GM23338 (cell line): Measurements from ENCODE around the gene CCDC39. TPM values are rescaled to one million over a fixed set of nuclear protein-coding genes. Genes with fewer than 3 reads are reported as not detected.

Experiments used
- ATAC-seq: fragments of 200-7000 bp; cut with Tn5 transposase; 3 replicates; pipeline ENCODE4 v1.9.1; 2020
- DNase-seq: peaks from one replicate; pipeline ENCODE4 v3.0.0-alpha.2; 2015; ENCODE audit warnings: low spot score
- H2AFZ ChIP-seq: fragments of 200-600 bp; sonication (generic); 2 replicates; pipeline ENCODE4 v1.8.0; 2016; ENCODE audit warnings: antibody characterized with exemption, mild to moderate bottlenecking, moderate library complexity
- H3F3A ChIP-seq: fragments of 200-600 bp; sonication (generic); replicated peaks from 2 replicates; pipeline ENCODE4 v1.8.0; 2017; ENCODE audit warnings: antibody characterized with exemption, mixed run types, low read depth
- H3K27ac ChIP-seq: fragments of 200-600 bp; sonication (generic); 2 replicates; pipeline ENCODE4 v1.6.1; 2016; ENCODE audit warnings: low read depth
- H3K27me3 ChIP-seq: fragments of 200-600 bp; sonication (generic); 2 replicates; pipeline ENCODE4 v1.8.0; 2016; ENCODE audit warnings: mild to moderate bottlenecking, mixed run types, moderate library complexity; ENCODE audit not compliant: insufficient read depth
- H3K36me3 ChIP-seq: fragments of 200-600 bp; sonication (generic); 2 replicates; pipeline ENCODE4 v1.8.0; 2016; ENCODE audit warnings: mild to moderate bottlenecking; ENCODE audit not compliant: insufficient read depth
- H3K4me1 ChIP-seq: fragments of 200-600 bp; sonication (generic); 2 replicates; pipeline ENCODE4 v1.8.0; 2016; ENCODE audit warnings: mild to moderate bottlenecking, moderate library complexity; ENCODE audit not compliant: insufficient read depth
- H3K4me2 ChIP-seq: fragments of 200-600 bp; sonication (generic); 2 replicates; pipeline ENCODE4 v1.7.1; 2017; ENCODE audit warnings: mixed run types
- H3K4me3 ChIP-seq: fragments of 200-600 bp; sonication (generic); 2 replicates; pipeline ENCODE4 v1.6.1; 2016; ENCODE audit warnings: mixed run types
- H3K79me2 ChIP-seq: fragments of 200-600 bp; sonication (generic); replicated peaks from 2 replicates; pipeline ENCODE4 v1.8.0; 2017; ENCODE audit warnings: mild to moderate bottlenecking; ENCODE audit not compliant: insufficient read depth
- H3K9me2 ChIP-seq: fragments of 200-600 bp; sonication (generic); 2 replicates; pipeline ENCODE4 v1.8.0; 2017; ENCODE audit not compliant: insufficient read depth
- H4K20me1 ChIP-seq: fragments of 200-600 bp; sonication (generic); replicated peaks from 2 replicates; pipeline ENCODE4 v1.8.0; 2017; ENCODE audit warnings: mild to moderate bottlenecking; ENCODE audit not compliant: insufficient read depth
- H3K27ac Mint-ChIP-seq: 2 replicates; pipeline ENCODE4 v1.8.0; 2020; ENCODE audit warnings: inconsistent platforms, mild to moderate bottlenecking, moderate library complexity, mixed read lengths
- H3K27me3 Mint-ChIP-seq: 3 replicates; pipeline ENCODE4 v1.8.0; 2022; ENCODE audit warnings: low read depth, mild to moderate bottlenecking, moderate library complexity, mixed read lengths, inconsistent platforms; ENCODE audit not compliant: insufficient read depth, poor library complexity
- H3K36me3 Mint-ChIP-seq: 3 replicates; pipeline ENCODE4 v1.8.0; 2021; ENCODE audit warnings: low read depth, mild to moderate bottlenecking, inconsistent platforms, moderate library complexity, mixed read lengths
- H3K4me1 Mint-ChIP-seq: 3 replicates; pipeline ENCODE4 v1.8.0; 2020; ENCODE audit warnings: mild to moderate bottlenecking, inconsistent platforms, mixed read lengths
- H3K4me3 Mint-ChIP-seq: 3 replicates; pipeline ENCODE4 v1.8.0; 2021; ENCODE audit warnings: moderate library complexity, mild to moderate bottlenecking, inconsistent platforms, mixed read lengths
- H3K9me3 Mint-ChIP-seq: 3 replicates; pipeline ENCODE4 v1.8.0; 2020; ENCODE audit warnings: moderate library complexity, mild to moderate bottlenecking, inconsistent platforms, mixed read lengths
- CREB1 ChIP-seq: fragments of 250-450 bp; sonication (Bioruptor Pico); IDR thresholded peaks from 2 replicates; pipeline ENCODE4 v1.5.0; 2020; ENCODE audit warnings: low read depth, mild to moderate bottlenecking, moderate library complexity
- ETS1 ChIP-seq: IDR thresholded peaks from 2 replicates; pipeline ENCODE4 v1.6.1; 2016; ENCODE audit warnings: antibody characterized with exemption
- EZH2 ChIP-seq: fragments of 200-600 bp; sonication (generic); IDR thresholded peaks from one replicate; pipeline ENCODE4 v1.8.0; 2017; ENCODE audit warnings: antibody characterized with exemption, mild to moderate bottlenecking, low read depth; ENCODE audit not compliant: unreplicated experiment
- EZH2phosphoT487 ChIP-seq: fragments of 200-600 bp; sonication (generic); IDR thresholded peaks from one replicate; pipeline ENCODE4 v1.8.1; 2018; ENCODE audit warnings: antibody characterized with exemption; ENCODE audit not compliant: unreplicated experiment
- JUNB ChIP-seq: IDR thresholded peaks from one replicate; pipeline ENCODE4 v1.6.1; 2016; ENCODE audit warnings: antibody characterized with exemption; ENCODE audit not compliant: unreplicated experiment
- NANOG ChIP-seq: IDR thresholded peaks from 2 replicates; pipeline ENCODE4 v1.6.1; 2016; ENCODE audit warnings: antibody characterized with exemption, borderline replicate concordance
- POLR2AphosphoS5 ChIP-seq: IDR thresholded peaks from 2 replicates; pipeline ENCODE4 v1.6.1; 2016; ENCODE audit warnings: antibody characterized with exemption, low read depth
- STAT1 ChIP-seq: IDR thresholded peaks from one replicate; pipeline ENCODE4 v1.6.1; 2016; ENCODE audit warnings: antibody characterized with exemption; ENCODE audit not compliant: unreplicated experiment
- ZNF114 ChIP-seq: fragments of 250-450 bp; sonication (Bioruptor Pico); IDR thresholded peaks from 2 replicates; pipeline ENCODE4 v1.5.0; 2020; ENCODE audit warnings: mild to moderate bottlenecking, moderate library complexity
- ZNF331 ChIP-seq: fragments of 250-450 bp; sonication (Bioruptor Pico); IDR thresholded peaks from 2 replicates; pipeline ENCODE4 v1.5.0; 2020; ENCODE audit warnings: low read depth, mild to moderate bottlenecking, moderate library complexity
- polyA plus RNA-seq: library from polyadenylated mRNA; unstranded; fragments of >200 nt; fragmentation: Nextera tagmentation; extraction: Ambion mirVana; gene quantifications from 2 replicates; pipeline ENCODE4 v1.2.1, GENCODE V29; 2016
- total RNA-seq: library from RNA; depleted of rRNA; stranded (reverse); fragments of >200 nt; shearing (Covaris generic); gene quantifications from 2 replicates; pipeline ENCODE4 v1.2.3, GENCODE V29; 2014
- TF ChIP-seq, protein P1 (sequence below): IDR thresholded peaks from one replicate; pipeline ENCODE4 v1.6.1; 2018; ENCODE audit warnings: antibody characterized with exemption; ENCODE audit not compliant: unreplicated experiment
- TF ChIP-seq, protein P2 (sequence below): fragments of 250-450 bp; sonication (Bioruptor Pico); IDR thresholded peaks from 2 replicates; pipeline ENCODE4 v1.5.0; 2020; ENCODE audit warnings: mild to moderate bottlenecking, moderate library complexity
- TF ChIP-seq, protein P3 (sequence below), 2 experiments: fragments of 200-600 bp in 1 of 2; sonication (generic) in 1 of 2; conservative IDR thresholded peaks; 2 replicates each; pipeline versions ENCODE4 v1.5.1 to v1.6.1; 2016 to 2017; ENCODE audit warnings: antibody characterized with exemption in 2 of 2, low read depth in 2 of 2, mild to moderate bottlenecking in 2 of 2, moderate library complexity in 1 of 2

CCDC39 gene
- total and polyA plus RNA-seq, 2 experiments from 2014 or later, result 0.52 to 2.6 TPM

DNA sequence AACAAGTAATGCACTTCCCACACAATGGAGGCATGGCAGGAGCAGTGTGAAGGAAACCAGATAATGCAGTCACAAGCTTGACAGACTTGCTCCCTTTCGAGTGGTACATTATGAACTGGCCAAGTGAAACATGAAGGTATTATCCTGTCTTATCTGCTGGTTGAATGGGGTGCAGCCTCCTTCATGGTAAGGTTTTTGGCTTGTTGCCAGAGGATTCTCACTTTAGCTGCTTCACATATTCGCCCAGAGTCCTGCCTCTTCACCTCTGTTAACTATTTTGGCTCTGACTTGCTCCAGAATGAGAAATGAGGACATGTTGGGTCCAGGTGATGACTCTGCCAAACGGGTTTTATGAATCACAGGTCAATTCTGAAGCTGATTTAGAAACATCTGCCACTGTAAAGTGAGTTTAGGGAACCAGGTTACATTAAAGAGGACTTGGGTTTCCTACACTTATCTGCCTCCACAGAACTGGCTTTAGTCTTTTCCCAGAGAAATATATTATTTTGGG is 19.5 kb upstream of the CCDC39 start:
- H2AFZ ChIP-seq, result 0 out of 2 replicates have a peak overlapping the region, but pooled peaks have one; percentile 50
- no peak overlapping the region for H3K4me2 ChIP-seq
- H3K27me3 ChIP-seq, result no peaks in the 10 kb centered on the region
- no peaks in the 10 kb centered on the region for H3K4me1 ChIP-seq
- H3F3A ChIP-seq, result no peaks in the 10 kb centered on the region
- peaks cover 11% of the 10 kb centered on the region for H3K9me3 Mint-ChIP-seq
- TF ChIP-seq STAT1 (no peak), JUNB (no peak), ETS1 (no peak), ZNF331 (no peak), ZNF114 (no peak), EZH2phosphoT487 (no peak), EZH2 (no peak), CREB1 (CRISPR knock-in tag) (no peak), POLR2AphosphoS5 (no peak), NANOG (no peak)
- TF ChIP-seq, protein P1, sequence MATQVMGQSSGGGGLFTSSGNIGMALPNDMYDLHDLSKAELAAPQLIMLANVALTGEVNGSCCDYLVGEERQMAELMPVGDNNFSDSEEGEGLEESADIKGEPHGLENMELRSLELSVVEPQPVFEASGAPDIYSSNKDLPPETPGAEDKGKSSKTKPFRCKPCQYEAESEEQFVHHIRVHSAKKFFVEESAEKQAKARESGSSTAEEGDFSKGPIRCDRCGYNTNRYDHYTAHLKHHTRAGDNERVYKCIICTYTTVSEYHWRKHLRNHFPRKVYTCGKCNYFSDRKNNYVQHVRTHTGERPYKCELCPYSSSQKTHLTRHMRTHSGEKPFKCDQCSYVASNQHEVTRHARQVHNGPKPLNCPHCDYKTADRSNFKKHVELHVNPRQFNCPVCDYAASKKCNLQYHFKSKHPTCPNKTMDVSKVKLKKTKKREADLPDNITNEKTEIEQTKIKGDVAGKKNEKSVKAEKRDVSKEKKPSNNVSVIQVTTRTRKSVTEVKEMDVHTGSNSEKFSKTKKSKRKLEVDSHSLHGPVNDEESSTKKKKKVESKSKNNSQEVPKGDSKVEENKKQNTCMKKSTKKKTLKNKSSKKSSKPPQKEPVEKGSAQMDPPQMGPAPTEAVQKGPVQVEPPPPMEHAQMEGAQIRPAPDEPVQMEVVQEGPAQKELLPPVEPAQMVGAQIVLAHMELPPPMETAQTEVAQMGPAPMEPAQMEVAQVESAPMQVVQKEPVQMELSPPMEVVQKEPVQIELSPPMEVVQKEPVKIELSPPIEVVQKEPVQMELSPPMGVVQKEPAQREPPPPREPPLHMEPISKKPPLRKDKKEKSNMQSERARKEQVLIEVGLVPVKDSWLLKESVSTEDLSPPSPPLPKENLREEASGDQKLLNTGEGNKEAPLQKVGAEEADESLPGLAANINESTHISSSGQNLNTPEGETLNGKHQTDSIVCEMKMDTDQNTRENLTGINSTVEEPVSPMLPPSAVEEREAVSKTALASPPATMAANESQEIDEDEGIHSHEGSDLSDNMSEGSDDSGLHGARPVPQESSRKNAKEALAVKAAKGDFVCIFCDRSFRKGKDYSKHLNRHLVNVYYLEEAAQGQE, result no peak
- TF ChIP-seq, protein P2, sequence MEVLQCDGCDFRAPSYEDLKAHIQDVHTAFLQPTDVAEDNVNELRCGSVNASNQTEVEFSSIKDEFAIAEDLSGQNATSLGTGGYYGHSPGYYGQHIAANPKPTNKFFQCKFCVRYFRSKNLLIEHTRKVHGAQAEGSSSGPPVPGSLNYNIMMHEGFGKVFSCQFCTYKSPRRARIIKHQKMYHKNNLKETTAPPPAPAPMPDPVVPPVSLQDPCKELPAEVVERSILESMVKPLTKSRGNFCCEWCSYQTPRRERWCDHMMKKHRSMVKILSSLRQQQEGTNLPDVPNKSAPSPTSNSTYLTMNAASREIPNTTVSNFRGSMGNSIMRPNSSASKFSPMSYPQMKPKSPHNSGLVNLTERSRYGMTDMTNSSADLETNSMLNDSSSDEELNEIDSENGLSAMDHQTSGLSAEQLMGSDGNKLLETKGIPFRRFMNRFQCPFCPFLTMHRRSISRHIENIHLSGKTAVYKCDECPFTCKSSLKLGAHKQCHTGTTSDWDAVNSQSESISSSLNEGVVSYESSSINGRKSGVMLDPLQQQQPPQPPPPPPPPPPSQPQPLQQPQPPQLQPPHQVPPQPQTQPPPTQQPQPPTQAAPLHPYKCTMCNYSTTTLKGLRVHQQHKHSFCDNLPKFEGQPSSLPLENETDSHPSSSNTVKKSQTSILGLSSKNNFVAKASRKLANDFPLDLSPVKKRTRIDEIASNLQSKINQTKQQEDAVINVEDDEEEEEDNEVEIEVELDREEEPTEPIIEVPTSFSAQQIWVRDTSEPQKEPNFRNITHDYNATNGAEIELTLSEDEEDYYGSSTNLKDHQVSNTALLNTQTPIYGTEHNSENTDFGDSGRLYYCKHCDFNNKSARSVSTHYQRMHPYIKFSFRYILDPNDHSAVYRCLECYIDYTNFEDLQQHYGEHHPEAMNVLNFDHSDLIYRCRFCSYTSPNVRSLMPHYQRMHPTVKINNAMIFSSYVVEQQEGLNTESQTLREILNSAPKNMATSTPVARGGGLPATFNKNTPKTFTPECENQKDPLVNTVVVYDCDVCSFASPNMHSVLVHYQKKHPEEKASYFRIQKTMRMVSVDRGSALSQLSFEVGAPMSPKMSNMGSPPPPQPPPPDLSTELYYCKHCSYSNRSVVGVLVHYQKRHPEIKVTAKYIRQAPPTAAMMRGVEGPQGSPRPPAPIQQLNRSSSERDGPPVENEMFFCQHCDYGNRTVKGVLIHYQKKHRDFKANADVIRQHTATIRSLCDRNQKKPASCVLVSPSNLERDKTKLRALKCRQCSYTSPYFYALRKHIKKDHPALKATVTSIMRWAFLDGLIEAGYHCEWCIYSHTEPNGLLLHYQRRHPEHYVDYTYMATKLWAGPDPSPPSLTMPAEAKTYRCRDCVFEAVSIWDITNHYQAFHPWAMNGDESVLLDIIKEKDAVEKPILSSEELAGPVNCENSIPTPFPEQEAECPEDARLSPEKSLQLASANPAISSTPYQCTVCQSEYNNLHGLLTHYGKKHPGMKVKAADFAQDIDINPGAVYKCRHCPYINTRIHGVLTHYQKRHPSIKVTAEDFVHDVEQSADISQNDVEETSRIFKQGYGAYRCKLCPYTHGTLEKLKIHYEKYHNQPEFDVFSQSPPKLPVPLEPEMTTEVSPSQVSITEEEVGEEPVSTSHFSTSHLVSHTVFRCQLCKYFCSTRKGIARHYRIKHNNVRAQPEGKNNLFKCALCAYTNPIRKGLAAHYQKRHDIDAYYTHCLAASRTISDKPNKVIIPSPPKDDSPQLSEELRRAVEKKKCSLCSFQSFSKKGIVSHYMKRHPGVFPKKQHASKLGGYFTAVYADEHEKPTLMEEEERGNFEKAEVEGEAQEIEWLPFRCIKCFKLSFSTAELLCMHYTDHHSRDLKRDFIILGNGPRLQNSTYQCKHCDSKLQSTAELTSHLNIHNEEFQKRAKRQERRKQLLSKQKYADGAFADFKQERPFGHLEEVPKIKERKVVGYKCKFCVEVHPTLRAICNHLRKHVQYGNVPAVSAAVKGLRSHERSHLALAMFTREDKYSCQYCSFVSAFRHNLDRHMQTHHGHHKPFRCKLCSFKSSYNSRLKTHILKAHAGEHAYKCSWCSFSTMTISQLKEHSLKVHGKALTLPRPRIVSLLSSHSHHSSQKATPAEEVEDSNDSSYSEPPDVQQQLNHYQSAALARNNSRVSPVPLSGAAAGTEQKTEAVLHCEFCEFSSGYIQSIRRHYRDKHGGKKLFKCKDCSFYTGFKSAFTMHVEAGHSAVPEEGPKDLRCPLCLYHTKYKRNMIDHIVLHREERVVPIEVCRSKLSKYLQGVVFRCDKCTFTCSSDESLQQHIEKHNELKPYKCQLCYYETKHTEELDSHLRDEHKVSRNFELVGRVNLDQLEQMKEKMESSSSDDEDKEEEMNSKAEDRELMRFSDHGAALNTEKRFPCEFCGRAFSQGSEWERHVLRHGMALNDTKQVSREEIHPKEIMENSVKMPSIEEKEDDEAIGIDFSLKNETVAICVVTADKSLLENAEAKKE (CRISPR knock-in tag), result no peak
- TF ChIP-seq, protein P3, sequence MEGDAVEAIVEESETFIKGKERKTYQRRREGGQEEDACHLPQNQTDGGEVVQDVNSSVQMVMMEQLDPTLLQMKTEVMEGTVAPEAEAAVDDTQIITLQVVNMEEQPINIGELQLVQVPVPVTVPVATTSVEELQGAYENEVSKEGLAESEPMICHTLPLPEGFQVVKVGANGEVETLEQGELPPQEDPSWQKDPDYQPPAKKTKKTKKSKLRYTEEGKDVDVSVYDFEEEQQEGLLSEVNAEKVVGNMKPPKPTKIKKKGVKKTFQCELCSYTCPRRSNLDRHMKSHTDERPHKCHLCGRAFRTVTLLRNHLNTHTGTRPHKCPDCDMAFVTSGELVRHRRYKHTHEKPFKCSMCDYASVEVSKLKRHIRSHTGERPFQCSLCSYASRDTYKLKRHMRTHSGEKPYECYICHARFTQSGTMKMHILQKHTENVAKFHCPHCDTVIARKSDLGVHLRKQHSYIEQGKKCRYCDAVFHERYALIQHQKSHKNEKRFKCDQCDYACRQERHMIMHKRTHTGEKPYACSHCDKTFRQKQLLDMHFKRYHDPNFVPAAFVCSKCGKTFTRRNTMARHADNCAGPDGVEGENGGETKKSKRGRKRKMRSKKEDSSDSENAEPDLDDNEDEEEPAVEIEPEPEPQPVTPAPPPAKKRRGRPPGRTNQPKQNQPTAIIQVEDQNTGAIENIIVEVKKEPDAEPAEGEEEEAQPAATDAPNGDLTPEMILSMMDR (conservative IDR thresholded peaks at IDR 0.05; ENCODE audit: low read depth in 2 of 2), result no peak
- peaks cover 5% of the 10 kb centered on the region; the same call in 1 of the 2 replicates for H3K36me3 ChIP-seq
- H3K4me3 Mint-ChIP-seq, result no peak overlapping the region
- H3K4me3 ChIP-seq, result no peak overlapping the region
- peaks cover 9% of the 10 kb centered on the region; the same call in 2 of the 3 replicates for H3K36me3 Mint-ChIP-seq
- H3K79me2 ChIP-seq, result no peaks in the 10 kb centered on the region
- H3K27me3 Mint-ChIP-seq, result peaks cover 1% of the 10 kb centered on the region
- H3K27ac Mint-ChIP-seq, result no peak overlapping the region
- H3K27ac ChIP-seq, result no peak overlapping the region
- H3K4me1 Mint-ChIP-seq, result no peaks in the 10 kb centered on the region
- no peak for DNase-seq
- no peaks in the 10 kb centered on the region; the same call in 1 of the 2 replicates for H3K9me2 ChIP-seq
- no peaks in the 10 kb centered on the region for H4K20me1 ChIP-seq
- ATAC-seq, result no peak
